M059J (cell line): ENCODE results near the gene GNRH2. TPM values are rescaled to one million over a fixed set of nuclear protein-coding genes. Genes with fewer than 3 reads are reported as not detected.
"Not testable (repeated sequence)": the region's sequence is repeated elsewhere in the genome, so short reads cannot be mapped to it uniquely, and the experiment has no call there.

Source experiments
- DNase-seq: peaks from one replicate; pipeline ENCODE4 v3.0.0-alpha.2; 2012; ENCODE audit warnings: low read depth
- total RNA-seq: library from RNA; depleted of rRNA; stranded (reverse); fragments of >200 nt; shearing (Covaris generic); gene quantifications from 2 replicates; pipeline ENCODE4 v1.2.3, GENCODE V29; 2014

The GNRH2 gene
- total RNA-seq, 1 experiment from 2014 or later = not detected

- no peak for DNase-seq
Measured at GRCh38 chr20:3041854-3042409, 1.5 kb upstream of the GNRH2 start.

- no peak for DNase-seq
Measured at GRCh38 chr20:3042625-3043024, 797 bp upstream of the GNRH2 start.

GRCh38 chr20:3044336-3044965, 1.0 kb downstream of the GNRH2 start:
- no peak for DNase-seq

- DNase-seq = peak; percentile 84
Measured at GRCh38 chr20:3045042-3045815, 1.8 kb downstream of the GNRH2 start.

- peak; percentile 93 for DNase-seq
Measured at GRCh38 chr20:3045816-3046676, 2.6 kb downstream of the GNRH2 start, which contains the start of gene MRPS26. Gene MRPS26 (plus strand): TSS chr20:3046052. CDS start chr20:3046069, 17 bp downstream.

GRCh38 chr20:3046677-3047462, 3.4 kb downstream of the GNRH2 start:
- DNase-seq = peak; percentile 20

GRCh38 chr20:3047486-3048419, 4.3 kb downstream of the GNRH2 start:
- no peak for DNase-seq

GRCh38 chr20:3051385-3052019, 8.1 kb downstream of the GNRH2 start:
- DNase-seq = peak; percentile 22

GRCh38 chr20:3059489-3059888, 16.1 kb downstream of the GNRH2 start:
- DNase-seq = no peak

GRCh38 chr20:3064119-3064518, 20.7 kb downstream of the GNRH2 start:
- DNase-seq = not testable (repeated sequence)

- peak; percentile 48 for DNase-seq
Measured at GRCh38 chr20:3067139-3068014, 24.0 kb downstream of the GNRH2 start.

GRCh38 chr20:3068075-3068474, 24.7 kb downstream of the GNRH2 start:
- no peak for DNase-seq

- peak; percentile 74 for DNase-seq
Measured at GRCh38 chr20:3068986-3069900, 25.8 kb downstream of the GNRH2 start.

GRCh38 chr20:3070725-3071124, 27.3 kb downstream of the GNRH2 start:
- no peak for DNase-seq

GRCh38 chr20:3071266-3071609, 27.8 kb downstream of the GNRH2 start:
- no peak for DNase-seq

- no peak for DNase-seq
Measured at GRCh38 chr20:3071610-3072529, 28.4 kb downstream of the GNRH2 start, which contains the start of gene OXT. Gene OXT (plus strand): TSS chr20:3071620. CDS start chr20:3071656, 36 bp downstream.
